Keratinocyte (primary cell): Measurements from ENCODE around the gene PTPRT. TPM values are rescaled to one million over a fixed set of nuclear protein-coding genes. Genes with fewer than 3 reads are reported as not detected.

Source experiments
- DNase-seq: peaks from one replicate; pipeline ENCODE4 v3.0.0-alpha.2; 2011; ENCODE audit warnings: low read depth, missing footprints, low spot score
- FAIRE-seq: peaks from 2 replicates; lab custom pipeline; 2011; peaks lifted over from hg19 to GRCh38; lab: Jason Lieb, UNC
- H2AFZ ChIP-seq: 2 replicates; pipeline ENCODE4 v1.6.0; 2012; ENCODE audit warnings: low read length, control low read depth, inconsistent platforms; ENCODE audit not compliant: control insufficient read depth
- H3K27ac ChIP-seq: 2 replicates; pipeline ENCODE4 v1.5.1; 2011; ENCODE audit warnings: low read length; ENCODE audit not compliant: control insufficient read depth, insufficient read depth
- H3K27me3 ChIP-seq: 3 replicates; pipeline ENCODE4 v1.6.0; 2011; ENCODE audit warnings: low read length; ENCODE audit not compliant: control insufficient read depth, insufficient read depth; ENCODE audit errors: extremely low read depth
- H3K36me3 ChIP-seq, 2 experiments: 2 replicates in 1 of 2; 3 replicates in 1 of 2; pipeline ENCODE4 v1.5.1; 2011; ENCODE audit warnings: low read length in 2 of 2, mild to moderate bottlenecking in 1 of 2; ENCODE audit not compliant: control insufficient read depth in 2 of 2, insufficient read depth in 2 of 2; ENCODE audit errors: extremely low read depth in 1 of 2
- H3K4me1 ChIP-seq: 3 replicates; pipeline ENCODE4 v1.5.1; 2011; ENCODE audit warnings: low read length; ENCODE audit not compliant: control insufficient read depth, insufficient read depth; ENCODE audit errors: extremely low read depth
- H3K4me2 ChIP-seq: 3 replicates; pipeline ENCODE4 v1.6.0; 2011; ENCODE audit warnings: low read depth, low read length; ENCODE audit not compliant: control insufficient read depth, insufficient read depth; ENCODE audit errors: extremely low read depth
- H3K4me3 ChIP-seq, 3 experiments: fragments of 200-600 bp in 1 of 3; sonication (generic) in 1 of 3; 2 replicates in 2 of 3; 3 replicates in 1 of 3; pipeline ENCODE4 v1.5.1; 2011 to 2016; ENCODE audit warnings: low read length in 3 of 3, mild to moderate bottlenecking in 3 of 3, control low read depth in 2 of 3, inconsistent platforms in 1 of 3, low read depth in 1 of 3, mixed read lengths in 1 of 3, mixed run types in 1 of 3, moderate library complexity in 1 of 3; ENCODE audit not compliant: control insufficient read depth in 2 of 3, insufficient read depth in 2 of 3; ENCODE audit errors: extremely low read depth in 1 of 3
- H3K79me2 ChIP-seq: 2 replicates; pipeline ENCODE4 v1.6.0; 2012; ENCODE audit warnings: low read length; ENCODE audit not compliant: control insufficient read depth, insufficient read depth
- H3K9ac ChIP-seq: 3 replicates; pipeline ENCODE4 v1.6.0; 2011; ENCODE audit warnings: low read length; ENCODE audit not compliant: control insufficient read depth, insufficient read depth; ENCODE audit errors: extremely low read depth
- H3K9me1 ChIP-seq: 3 replicates; pipeline ENCODE4 v1.6.0; 2011; ENCODE audit warnings: low read length; ENCODE audit not compliant: control insufficient read depth, insufficient read depth; ENCODE audit errors: extremely low read depth
- H3K9me3 ChIP-seq: 2 replicates; pipeline ENCODE4 v1.5.1; 2012; ENCODE audit warnings: low read depth, low read length; ENCODE audit not compliant: control insufficient read depth
- H4K20me1 ChIP-seq: 3 replicates; pipeline ENCODE4 v1.6.0; 2011; ENCODE audit warnings: low read length; ENCODE audit not compliant: control insufficient read depth, insufficient read depth; ENCODE audit errors: extremely low read depth
- EZH2 ChIP-seq: IDR thresholded peaks from one replicate; pipeline ENCODE4 v1.6.1; 2012; ENCODE audit warnings: inconsistent platforms, mild to moderate bottlenecking, low read length, moderate library complexity
- dilution Hi-C: fragments of 300-500 bp; cut with MboI; formaldehyde crosslinking; loops from one replicate; pipeline ENCODE4 v1.7.0; 2020; ENCODE audit warnings: low sequenced_read_pairs; ENCODE audit not compliant: extremely low pct_ligation_motif_present
- polyA plus RNA-seq, 5 experiments: library from polyadenylated mRNA; depleted of rRNA in 3 of 5; stranded (reverse) in 3 of 5; stranded (forward) in 1 of 5; unstranded in 1 of 5; fragments of >200 nt; gene quantifications; 1 replicate in 1 of 5; 2 replicates in 3 of 5; 3 replicates in 1 of 5; pipeline versions ENCODE4 v1.2.1 to v1.2.3, GENCODE V29; 2011 to 2012; ENCODE audit warnings: missing spikeins in 2 of 5, low read depth in 1 of 5, low replicate concordance in 1 of 5
- TF ChIP-seq, protein P1 (sequence below), 3 experiments: IDR thresholded peaks in 1 of 3; conservative IDR thresholded peaks in 1 of 3; optimal IDR thresholded peaks in 1 of 3; 2 replicates in 2 of 3; 3 replicates in 1 of 3; pipeline versions ENCODE3 to v1.5.1; 2011; ENCODE audit warnings: low read length in 3 of 3, mild to moderate bottlenecking in 3 of 3, moderate library complexity in 2 of 3, control low read depth in 1 of 3, inconsistent platforms in 1 of 3; ENCODE audit not compliant: insufficient read depth in 2 of 3; ENCODE audit errors: extremely low read depth in 1 of 3

The PTPRT gene
- polyA plus RNA-seq, 1 donor (not counting 4 experiments of a cell fraction or from before 2014, with no cell fraction given): not detected

DNA sequence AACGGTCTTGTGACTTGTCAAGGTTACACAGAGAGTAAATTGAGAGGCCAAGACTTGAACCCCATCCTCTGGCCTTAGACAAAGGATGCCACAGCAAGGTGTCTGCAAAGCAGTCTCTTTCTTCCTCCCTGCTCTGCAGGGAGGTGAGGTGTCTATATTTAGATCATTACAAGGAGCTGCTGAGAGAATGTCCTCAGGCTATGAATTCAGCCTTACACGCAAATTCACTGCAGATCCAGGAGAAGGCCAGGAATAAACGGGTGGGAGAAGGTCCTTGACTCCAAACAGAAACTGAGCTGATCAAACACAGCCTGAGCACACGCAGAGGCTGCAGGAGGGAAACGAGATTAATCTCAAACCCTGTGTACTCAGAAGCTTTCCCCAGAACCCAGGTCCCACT lies 48.6 kb upstream of the PTPRT start:
- dilution Hi-C loops: no loop called here
- DNase-seq: no peak

DNA sequence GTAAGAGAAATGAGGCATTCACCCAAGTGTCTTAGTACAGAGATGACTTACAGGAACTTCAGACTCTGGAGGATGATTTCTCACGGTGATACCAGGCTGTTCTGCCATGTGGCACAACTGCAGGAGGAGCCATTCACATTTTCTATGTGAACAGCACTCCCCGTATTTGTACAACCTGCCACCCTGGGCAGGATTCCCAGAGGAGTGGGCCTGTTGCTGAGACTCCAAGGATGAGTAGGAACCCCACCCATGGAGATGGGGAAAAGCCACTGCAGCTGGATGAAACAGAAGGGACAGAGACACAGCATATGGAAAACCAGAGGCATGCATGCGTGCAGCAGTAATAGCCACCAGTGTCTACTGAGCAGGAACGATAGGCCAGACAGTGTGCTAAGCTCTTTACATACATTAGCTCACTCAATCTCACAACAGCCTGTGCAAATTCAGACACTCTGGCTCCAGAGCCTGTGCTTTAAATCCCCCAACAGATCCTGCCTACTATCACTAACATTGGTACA lies 48.0 kb upstream of the PTPRT start:
- H3K36me3 ChIP-seq: no peaks in the 10 kb centered on the region
- no peaks in the 10 kb centered on the region for H3K9me3 ChIP-seq
- no peak overlapping the region for H2AFZ ChIP-seq
- FAIRE-seq (no peak), DNase-seq (no peak)
- TF ChIP-seq EZH2: no peak
- TF ChIP-seq, protein P1, sequence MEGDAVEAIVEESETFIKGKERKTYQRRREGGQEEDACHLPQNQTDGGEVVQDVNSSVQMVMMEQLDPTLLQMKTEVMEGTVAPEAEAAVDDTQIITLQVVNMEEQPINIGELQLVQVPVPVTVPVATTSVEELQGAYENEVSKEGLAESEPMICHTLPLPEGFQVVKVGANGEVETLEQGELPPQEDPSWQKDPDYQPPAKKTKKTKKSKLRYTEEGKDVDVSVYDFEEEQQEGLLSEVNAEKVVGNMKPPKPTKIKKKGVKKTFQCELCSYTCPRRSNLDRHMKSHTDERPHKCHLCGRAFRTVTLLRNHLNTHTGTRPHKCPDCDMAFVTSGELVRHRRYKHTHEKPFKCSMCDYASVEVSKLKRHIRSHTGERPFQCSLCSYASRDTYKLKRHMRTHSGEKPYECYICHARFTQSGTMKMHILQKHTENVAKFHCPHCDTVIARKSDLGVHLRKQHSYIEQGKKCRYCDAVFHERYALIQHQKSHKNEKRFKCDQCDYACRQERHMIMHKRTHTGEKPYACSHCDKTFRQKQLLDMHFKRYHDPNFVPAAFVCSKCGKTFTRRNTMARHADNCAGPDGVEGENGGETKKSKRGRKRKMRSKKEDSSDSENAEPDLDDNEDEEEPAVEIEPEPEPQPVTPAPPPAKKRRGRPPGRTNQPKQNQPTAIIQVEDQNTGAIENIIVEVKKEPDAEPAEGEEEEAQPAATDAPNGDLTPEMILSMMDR (optimal IDR thresholded peaks at IDR 0.05 in 1 of 3, IDR thresholded peaks at IDR 0.05 in 1 of 3, conservative IDR thresholded peaks at IDR 0.05 in 1 of 3; ENCODE audit: extremely low read depth in 1 of 3, insufficient read depth in 2 of 3, low read length in 3 of 3): no peak
- H3K27ac ChIP-seq: no peak overlapping the region
- no peak overlapping the region for H3K9ac ChIP-seq
- dilution Hi-C loops: no loop called here
- no peaks in the 10 kb centered on the region for H3K27me3 ChIP-seq
- H3K79me2 ChIP-seq: no peaks in the 10 kb centered on the region
- H3K4me3 ChIP-seq: no peak overlapping the region
- no peaks in the 10 kb centered on the region for H4K20me1 ChIP-seq
- H3K4me2 ChIP-seq: no peak overlapping the region
- no peaks in the 10 kb centered on the region for H3K4me1 ChIP-seq
- H3K9me1 ChIP-seq: no peaks in the 10 kb centered on the region

More for the DNA sequence above, 48.6 kb upstream of the PTPRT start:
- Histone ChIP-seq H2AFZ (no peak overlapping the region), H3K36me3 (no peaks in the 10 kb centered on the region), H3K27me3 (no peaks in the 10 kb centered on the region), H3K9ac (no peak overlapping the region), H3K4me1 (no peaks in the 10 kb centered on the region), H3K4me3 (no peak overlapping the region), H3K4me2 (no peak overlapping the region), H3K9me3 (no peaks in the 10 kb centered on the region), H3K27ac (no peak overlapping the region), H3K9me1 (no peaks in the 10 kb centered on the region), H3K79me2 (no peaks in the 10 kb centered on the region), H4K20me1 (no peaks in the 10 kb centered on the region)
- FAIRE-seq: no peak
- TF ChIP-seq, protein P1 (optimal IDR thresholded peaks at IDR 0.05 in 1 of 3, IDR thresholded peaks at IDR 0.05 in 1 of 3, conservative IDR thresholded peaks at IDR 0.05 in 1 of 3; ENCODE audit: extremely low read depth in 1 of 3, insufficient read depth in 2 of 3, low read length in 3 of 3): no peak
- TF ChIP-seq EZH2: no peak
